T-helper 17 cell (primary cell): Measurements from ENCODE around the gene UQCR11. TPM values are rescaled to one million over a fixed set of nuclear protein-coding genes. Genes with fewer than 3 reads are reported as not detected.

Source experiments
- ATAC-seq: fragments of 150-1000 bp; cut with Tn5 transposase; 2 replicates; pipeline ENCODE4 v1.10.0; 2021; ENCODE audit warnings: mild to moderate bottlenecking, moderate library complexity
- DNase-seq, 3 donors: peaks; one replicate each; pipeline versions ENCODE4 v3.0.0 to v3.0.0-alpha.2; 2020 to 2021
- H3K9me3 ChIP-seq: one replicate; pipeline ENCODE4 v1.7.0; 2013; ENCODE audit warnings: low read length, mild to moderate bottlenecking; ENCODE audit not compliant: control insufficient read depth, poor library complexity, severe bottlenecking
- H3K27ac Mint-ChIP-seq: one replicate; pipeline ENCODE4 v1.8.0; 2022; ENCODE audit warnings: mild to moderate bottlenecking, moderate library complexity, mixed read lengths
- H3K27me3 Mint-ChIP-seq: one replicate; pipeline ENCODE4 v1.8.0; 2022; ENCODE audit warnings: mixed read lengths
- H3K36me3 Mint-ChIP-seq: one replicate; pipeline ENCODE4 v1.8.0; 2022; ENCODE audit warnings: low read depth, mixed read lengths
- H3K4me1 Mint-ChIP-seq: one replicate; pipeline ENCODE4 v1.8.0; 2022; ENCODE audit warnings: mild to moderate bottlenecking, mixed read lengths
- H3K4me3 Mint-ChIP-seq: one replicate; pipeline ENCODE4 v1.8.0; 2022; ENCODE audit warnings: mild to moderate bottlenecking, moderate library complexity, mixed read lengths
- total RNA-seq, 4 donors: library from RNA in 2 of 4; stranded (reverse) in 2 of 4; gene quantifications; one replicate each; pipeline ENCODE4 v1.2.3 and lab custom pipeline; 2022 to 2026

UQCR11 gene
- total RNA-seq, 2 donors from 2014 or later, result 125 to 128 TPM

- Mint-ChIP-seq H3K27ac (peak overlapping the region; percentile 3), H3K4me1 (peaks cover 15% of the 10 kb centered on the region), H3K4me3 (no peak overlapping the region), H3K27me3 (no peaks in the 10 kb centered on the region), H3K36me3 (no peaks in the 10 kb centered on the region)
- no peaks in the 10 kb centered on the region for H3K9me3 ChIP-seq
- DNase-seq, result no peak
- peak; percentile 46 for ATAC-seq
These were observed 11.6 kb upstream of the UQCR11 start for GRCh38 chr19:1616875-1617274.

GRCh38 chr19:1616396-1616795 lies 11.1 kb upstream of the UQCR11 start:
- H3K4me1 Mint-ChIP-seq, result peaks cover 15% of the 10 kb centered on the region
- no peaks in the 10 kb centered on the region for H3K36me3 Mint-ChIP-seq
- no peak overlapping the region for H3K27ac Mint-ChIP-seq
- no peak overlapping the region for H3K4me3 Mint-ChIP-seq
- DNase-seq (no peak), ATAC-seq (no peak)
- H3K9me3 ChIP-seq, result no peaks in the 10 kb centered on the region
- no peaks in the 10 kb centered on the region for H3K27me3 Mint-ChIP-seq

- no peak for DNase-seq
- no peak overlapping the region for H3K27ac Mint-ChIP-seq
- H3K9me3 ChIP-seq, result no peaks in the 10 kb centered on the region
- H3K4me3 Mint-ChIP-seq, result no peak overlapping the region
- H3K27me3 Mint-ChIP-seq, result no peaks in the 10 kb centered on the region
- ATAC-seq, result no peak
- peaks cover 15% of the 10 kb centered on the region for H3K4me1 Mint-ChIP-seq
- H3K36me3 Mint-ChIP-seq, result no peaks in the 10 kb centered on the region
These were observed 10.0 kb upstream of the UQCR11 start for GRCh38 chr19:1615156-1615765.

GRCh38 chr19:1613808-1614570 lies 8.7 kb upstream of the UQCR11 start:
- Mint-ChIP-seq H3K4me1 (peaks cover 21% of the 10 kb centered on the region), H3K27me3 (no peaks in the 10 kb centered on the region), H3K36me3 (no peaks in the 10 kb centered on the region), H3K27ac (no peak overlapping the region), H3K4me3 (no peak overlapping the region)
- ATAC-seq (no peak), DNase-seq (no peak)
- no peaks in the 10 kb centered on the region for H3K9me3 ChIP-seq

GRCh38 chr19:1613146-1613545 lies 7.9 kb upstream of the UQCR11 start:
- no peaks in the 10 kb centered on the region for H3K27me3 Mint-ChIP-seq
- no peak overlapping the region for H3K4me3 Mint-ChIP-seq
- H3K4me1 Mint-ChIP-seq, result peaks cover 22% of the 10 kb centered on the region
- ATAC-seq (no peak), DNase-seq (no peak)
- no peaks in the 10 kb centered on the region for H3K36me3 Mint-ChIP-seq
- H3K9me3 ChIP-seq, result no peaks in the 10 kb centered on the region
- no peak overlapping the region for H3K27ac Mint-ChIP-seq

- no peak for ATAC-seq
- no peak for DNase-seq
- no peak overlapping the region for H3K4me3 Mint-ChIP-seq
- no peaks in the 10 kb centered on the region for H3K27me3 Mint-ChIP-seq
- no peaks in the 10 kb centered on the region for H3K36me3 Mint-ChIP-seq
- H3K27ac Mint-ChIP-seq, result no peak overlapping the region
- H3K4me1 Mint-ChIP-seq, result peaks cover 19% of the 10 kb centered on the region
- no peaks in the 10 kb centered on the region for H3K9me3 ChIP-seq
These were observed 7.1 kb upstream of the UQCR11 start for GRCh38 chr19:1612114-1613086.

- Mint-ChIP-seq H3K4me3 (no peak overlapping the region), H3K27me3 (no peaks in the 10 kb centered on the region), H3K27ac (no peak overlapping the region), H3K4me1 (peaks cover 13% of the 10 kb centered on the region), H3K36me3 (no peaks in the 10 kb centered on the region)
- no peaks in the 10 kb centered on the region for H3K9me3 ChIP-seq
- ATAC-seq, result no peak
- no peak for DNase-seq
These were observed 6.1 kb upstream of the UQCR11 start for GRCh38 chr19:1611353-1611752.

- no peaks in the 10 kb centered on the region for H3K27me3 Mint-ChIP-seq
- no peaks in the 10 kb centered on the region for H3K36me3 Mint-ChIP-seq
- H3K9me3 ChIP-seq, result no peaks in the 10 kb centered on the region
- no peak overlapping the region for H3K27ac Mint-ChIP-seq
- H3K4me1 Mint-ChIP-seq, result peaks cover 19% of the 10 kb centered on the region
- ATAC-seq (no peak), DNase-seq (no peak)
- H3K4me3 Mint-ChIP-seq, result peak overlapping the region; percentile 62
These were observed 5.3 kb upstream of the UQCR11 start for GRCh38 chr19:1610579-1610978.

- Mint-ChIP-seq H3K4me1 (peaks cover 21% of the 10 kb centered on the region), H3K4me3 (peak overlapping the region; percentile 89), H3K27me3 (no peaks in the 10 kb centered on the region), H3K36me3 (no peaks in the 10 kb centered on the region), H3K27ac (peak overlapping the region; percentile 88)
- ATAC-seq (no peak), DNase-seq (no peak)
- no peaks in the 10 kb centered on the region for H3K9me3 ChIP-seq
These were observed 4.6 kb upstream of the UQCR11 start for GRCh38 chr19:1609680-1610474.

GRCh38 chr19:1609103-1609396 lies 3.8 kb upstream of the UQCR11 start:
- Mint-ChIP-seq H3K27me3 (no peaks in the 10 kb centered on the region), H3K4me3 (peak overlapping the region; percentile 89), H3K4me1 (peaks cover 26% of the 10 kb centered on the region), H3K36me3 (no peaks in the 10 kb centered on the region), H3K27ac (peak overlapping the region; percentile 88)
- DNase-seq, result no peak
- H3K9me3 ChIP-seq, result no peaks in the 10 kb centered on the region
- no peak for ATAC-seq

- ATAC-seq (no peak), DNase-seq (no peak)
- H3K36me3 Mint-ChIP-seq, result no peaks in the 10 kb centered on the region
- H3K4me1 Mint-ChIP-seq, result peaks cover 29% of the 10 kb centered on the region
- no peaks in the 10 kb centered on the region for H3K9me3 ChIP-seq
- no peaks in the 10 kb centered on the region for H3K27me3 Mint-ChIP-seq
- peak overlapping the region; percentile 89 for H3K4me3 Mint-ChIP-seq
- H3K27ac Mint-ChIP-seq, result peak overlapping the region; percentile 88
These were observed 3.3 kb upstream of the UQCR11 start for GRCh38 chr19:1608359-1609102.

GRCh38 chr19:1606138-1606651 lies 933 bp upstream of the UQCR11 start:
- H3K4me1 Mint-ChIP-seq, result peaks cover 37% of the 10 kb centered on the region
- H3K9me3 ChIP-seq, result no peaks in the 10 kb centered on the region
- ATAC-seq (no peak), DNase-seq (peak in 1 of 3 donors; percentile 22)
- no peaks in the 10 kb centered on the region for H3K36me3 Mint-ChIP-seq
- peak overlapping the region; percentile 98 for H3K4me3 Mint-ChIP-seq
- no peaks in the 10 kb centered on the region for H3K27me3 Mint-ChIP-seq
- H3K27ac Mint-ChIP-seq, result peak overlapping the region; percentile 94
